Measurements from ENCODE around the gene PLD2.
"Not testable (repeated sequence)": the region's sequence is repeated elsewhere in the genome, so short reads cannot be mapped to it uniquely, and the experiment has no call there.

Gene PLD2

DNA sequence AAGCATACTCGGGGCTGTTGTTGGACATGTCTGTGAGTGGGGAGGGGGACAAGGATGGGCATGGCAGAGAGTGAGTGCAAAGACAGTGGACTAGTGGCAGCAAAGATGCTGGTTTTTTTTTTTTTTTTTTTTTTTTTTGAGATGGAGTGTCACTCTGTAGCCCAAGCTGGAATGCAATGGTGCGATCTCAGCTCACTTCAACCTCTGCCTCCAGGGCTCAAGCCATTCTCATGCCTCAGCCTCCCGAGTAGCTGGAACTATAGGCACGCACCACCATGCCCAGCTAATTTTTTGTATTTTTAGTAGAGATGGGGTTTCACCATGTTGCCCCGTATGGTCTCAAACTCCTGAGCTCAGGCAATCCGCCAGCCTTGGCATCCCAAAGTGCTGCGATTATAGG lies 50.4 kb downstream of the PLD2 start:
- DNase-seq = not testable (repeated sequence)

DNA sequence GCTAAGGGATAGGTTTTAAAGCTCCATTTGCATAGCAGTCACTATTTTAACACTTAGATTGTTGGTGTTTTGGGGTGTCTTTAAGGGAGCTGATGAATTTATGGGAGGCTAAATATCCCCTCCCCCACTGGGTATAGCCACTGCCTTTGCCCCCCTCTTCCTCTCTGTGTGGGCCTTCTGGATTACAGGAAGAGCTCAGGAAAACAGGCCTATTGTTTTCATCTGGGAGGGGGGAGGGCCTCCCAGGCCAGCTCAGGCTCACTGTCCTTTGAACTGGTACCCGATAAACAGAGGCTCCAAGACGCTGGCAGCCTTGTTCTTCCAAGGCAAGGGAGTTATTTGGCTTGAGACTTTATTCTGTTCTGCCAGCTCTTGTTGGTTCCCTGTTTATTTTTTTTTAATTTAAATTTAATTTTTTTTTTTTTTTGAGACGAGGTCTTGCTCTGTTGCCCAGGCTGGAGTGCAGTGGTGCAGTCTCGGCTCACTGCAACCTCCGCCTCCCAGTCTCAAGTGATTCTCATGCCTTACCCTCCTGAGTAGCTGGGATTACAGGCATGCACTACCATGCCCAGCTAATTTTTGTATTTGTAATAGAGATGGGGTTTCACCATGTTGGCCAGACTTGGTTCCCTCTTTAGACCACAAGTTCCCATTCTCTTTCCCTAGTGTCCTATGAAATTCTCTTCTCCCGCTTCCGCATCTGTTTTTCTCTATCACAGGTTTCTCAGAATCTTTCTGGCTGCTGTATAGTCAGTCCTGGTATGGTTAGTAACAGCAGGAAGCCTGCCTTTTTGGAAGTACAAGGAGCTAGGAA lies 51.3 kb downstream of the PLD2 start:
- peak; percentile 18 for DNase-seq

DNA sequence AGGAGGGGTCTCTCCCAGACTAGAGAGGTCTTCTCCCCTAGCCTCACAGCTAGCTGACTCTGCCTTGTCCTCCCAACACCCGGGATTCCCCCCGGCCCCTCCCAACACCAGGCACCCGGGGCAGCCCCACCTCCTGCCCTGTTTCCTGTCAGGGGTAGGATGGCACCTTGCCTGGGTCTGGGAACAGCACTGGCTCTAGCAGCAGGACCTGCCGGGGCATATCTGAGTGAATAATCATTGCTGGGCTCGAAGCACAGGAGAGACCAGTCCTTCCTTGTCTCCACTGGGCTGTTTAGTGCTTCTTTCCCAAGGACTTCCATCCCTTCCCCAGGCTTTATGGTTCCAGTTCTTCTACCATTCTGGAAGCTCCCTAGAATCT lies 51.9 kb downstream of the PLD2 start:
- peak; percentile 14 for DNase-seq

DNA sequence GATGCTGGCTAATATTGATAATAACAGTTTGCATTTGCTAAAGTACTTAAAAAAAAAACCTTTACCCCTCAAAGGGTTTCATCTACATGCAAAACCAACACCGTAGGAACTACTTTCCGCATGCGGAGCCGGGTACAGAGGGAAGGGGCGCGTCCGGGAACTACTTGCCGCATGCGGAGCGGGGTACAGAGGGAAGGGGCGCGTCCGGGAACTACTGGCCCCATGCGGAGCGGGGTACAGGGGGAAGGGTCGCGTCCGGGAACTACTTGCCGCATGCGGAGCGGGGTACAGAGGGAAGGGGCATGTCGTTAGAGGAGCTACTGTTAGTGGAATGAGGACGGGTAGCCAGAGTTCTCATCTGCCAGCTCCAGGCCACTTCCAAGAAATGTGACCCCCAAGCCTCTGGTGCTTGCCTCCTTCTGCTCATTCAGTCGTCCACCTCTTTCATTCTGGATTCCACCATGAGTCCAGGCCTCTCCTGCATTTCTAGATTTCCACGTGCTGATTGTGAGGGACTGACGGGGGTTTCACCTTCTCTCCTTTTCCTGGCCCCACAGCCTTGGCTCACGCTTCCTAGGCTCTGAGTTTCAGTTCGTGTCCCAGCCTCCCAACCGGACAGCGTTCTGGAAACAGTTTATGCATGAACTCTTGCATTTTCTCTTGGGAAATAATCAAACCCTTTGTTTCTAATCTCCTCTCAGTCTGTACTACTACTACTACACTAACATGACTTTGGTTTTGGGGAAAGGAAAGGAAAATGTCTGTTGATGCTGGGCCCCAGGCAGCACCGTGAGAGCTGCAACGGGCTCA lies 53.1 kb downstream of the PLD2 start:
- DNase-seq = no peak

DNA sequence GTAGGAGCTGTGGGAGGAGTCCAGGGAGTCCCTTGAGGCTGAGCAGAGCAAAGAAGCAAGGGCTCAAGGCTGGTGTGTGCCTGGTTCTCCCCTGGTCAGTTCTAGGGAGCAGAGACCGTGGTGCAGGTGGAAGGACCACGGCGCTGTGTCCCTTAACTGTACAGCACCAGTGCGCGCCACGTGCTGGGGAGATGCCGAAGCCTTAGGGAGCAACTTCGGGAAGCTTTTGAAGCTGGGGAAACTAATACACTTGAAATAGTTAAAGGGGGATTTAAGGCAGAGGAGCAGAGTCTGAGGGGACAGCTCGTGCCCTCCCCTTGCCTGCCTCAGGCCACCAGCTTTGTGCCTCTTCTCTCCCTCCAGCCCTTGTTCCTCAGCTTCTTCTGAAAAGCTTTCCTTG lies 53.7 kb downstream of the PLD2 start:
- no peak for DNase-seq

DNA sequence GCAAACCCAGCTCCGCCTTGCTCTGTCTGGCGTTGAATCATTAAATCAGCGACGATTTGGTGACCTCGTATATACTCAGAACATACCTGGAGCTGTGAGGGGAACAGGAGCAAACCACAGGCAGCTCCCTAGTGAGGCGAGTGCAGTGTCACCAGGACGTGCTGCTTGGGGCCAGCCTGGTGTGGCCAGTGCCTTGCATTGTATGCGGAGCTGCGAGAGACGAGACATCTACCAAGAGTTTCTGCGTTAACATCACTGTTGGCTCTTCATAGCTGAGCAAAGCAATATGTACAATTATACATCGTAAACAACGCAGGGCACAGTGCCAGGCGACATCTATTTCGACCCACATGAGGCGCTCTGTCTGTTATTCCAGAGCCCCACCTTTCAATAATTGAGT lies 54.1 kb downstream of the PLD2 start:
- no peak for DNase-seq

DNA sequence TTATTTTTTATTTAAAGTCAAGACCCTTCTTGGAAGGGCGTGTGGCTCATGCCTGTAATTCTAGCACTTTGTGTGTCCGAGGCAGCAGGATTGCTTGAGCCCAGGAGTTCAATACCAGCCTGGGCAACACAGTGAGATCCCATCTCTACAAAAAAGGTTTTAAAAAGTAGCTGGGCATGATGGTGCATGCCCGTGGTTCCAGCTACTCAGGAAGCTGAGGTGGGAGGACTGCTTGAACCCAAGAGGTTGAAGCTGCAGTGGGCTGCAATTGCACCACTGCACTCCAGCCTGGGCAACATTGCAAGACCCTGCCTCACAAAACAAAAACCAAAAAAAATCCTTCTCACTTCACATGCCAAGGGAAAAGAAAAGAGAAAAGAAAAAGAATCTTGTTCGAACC lies 55.8 kb downstream of the PLD2 start:
- no peak for DNase-seq

DNA sequence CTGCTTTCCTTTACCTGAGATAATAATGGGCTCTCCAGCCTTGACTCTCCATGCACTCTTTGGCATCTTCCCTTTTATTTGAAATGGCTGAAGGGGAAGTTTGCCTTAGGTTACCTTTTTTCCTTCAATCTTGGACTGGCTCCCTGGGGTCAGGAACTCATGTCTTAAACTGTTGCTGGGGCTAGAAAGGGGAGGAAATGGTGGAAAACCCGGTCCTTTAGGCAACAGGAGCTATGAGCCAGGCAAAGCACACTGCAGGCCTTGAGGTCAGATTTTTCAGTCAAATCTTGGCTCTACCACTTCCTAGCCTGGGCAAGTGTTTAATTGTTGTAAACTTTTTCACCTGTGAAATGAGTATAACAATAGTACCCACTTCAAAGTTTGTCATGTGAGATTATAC lies 56.4 kb downstream of the PLD2 start:
- DNase-seq = no peak

DNA sequence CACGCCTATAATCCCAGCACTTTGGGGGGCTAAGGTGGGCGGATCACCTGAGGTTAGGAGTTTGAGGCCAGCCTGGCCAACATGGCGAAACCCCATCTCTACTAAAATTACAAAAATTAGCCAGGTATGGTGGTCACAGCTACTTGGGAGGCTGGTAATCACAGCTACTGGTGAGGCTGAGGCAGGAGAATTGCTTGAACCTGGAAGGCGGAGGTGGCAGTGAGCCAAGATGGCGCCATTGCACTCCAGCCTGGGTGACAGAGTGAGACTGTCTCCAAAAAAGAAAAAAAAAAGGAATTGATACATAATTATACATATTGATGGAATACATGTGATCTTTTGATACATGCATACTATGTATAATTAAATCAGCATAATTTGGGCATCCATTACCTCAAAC lies 60.6 kb downstream of the PLD2 start:
- not testable (repeated sequence) for DNase-seq

DNA sequence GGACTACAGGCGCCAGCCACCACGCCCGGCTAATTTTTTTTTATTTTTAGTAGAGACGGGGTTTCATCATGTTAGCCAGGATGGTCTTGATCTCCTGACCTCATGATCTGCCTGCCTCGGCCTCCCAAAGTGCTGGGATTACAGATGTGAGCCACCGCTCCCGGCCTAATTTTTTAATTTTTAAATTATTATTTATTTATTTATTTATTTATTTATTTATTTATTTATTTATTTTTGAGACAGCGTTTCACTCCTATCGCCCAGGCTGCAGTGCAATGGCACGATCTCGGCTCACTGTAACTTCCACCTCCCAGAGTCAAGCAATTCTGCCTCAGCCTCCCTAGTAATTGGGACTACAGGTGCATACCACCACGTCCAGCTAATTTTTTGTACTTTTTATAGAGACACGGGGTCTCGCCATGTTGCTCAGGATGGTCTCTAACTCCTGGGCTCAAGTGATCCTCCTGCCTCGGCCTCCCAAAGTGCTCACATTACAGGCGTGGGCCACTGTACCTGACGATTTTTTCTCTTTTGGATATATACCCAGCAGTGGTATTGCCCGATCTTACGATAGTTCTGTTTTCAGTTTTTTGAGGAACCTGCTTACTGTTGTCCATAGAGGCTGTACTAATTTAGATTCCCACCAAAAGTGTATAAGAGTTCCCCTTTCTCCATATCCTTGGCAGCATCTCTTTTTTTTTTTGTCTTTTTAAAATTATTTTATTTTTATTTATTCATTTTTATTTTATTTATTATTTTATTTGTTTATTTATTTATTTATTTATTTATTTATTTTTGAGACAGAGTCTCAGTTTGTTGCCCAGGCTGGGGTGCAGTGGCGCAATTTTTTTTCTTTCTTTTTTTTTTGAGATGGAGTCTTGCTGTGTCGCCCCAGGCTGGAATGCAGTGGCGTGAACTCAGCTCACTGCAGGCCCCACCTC lies 62.4 kb downstream of the PLD2 start:
- DNase-seq = not testable (repeated sequence)

DNA sequence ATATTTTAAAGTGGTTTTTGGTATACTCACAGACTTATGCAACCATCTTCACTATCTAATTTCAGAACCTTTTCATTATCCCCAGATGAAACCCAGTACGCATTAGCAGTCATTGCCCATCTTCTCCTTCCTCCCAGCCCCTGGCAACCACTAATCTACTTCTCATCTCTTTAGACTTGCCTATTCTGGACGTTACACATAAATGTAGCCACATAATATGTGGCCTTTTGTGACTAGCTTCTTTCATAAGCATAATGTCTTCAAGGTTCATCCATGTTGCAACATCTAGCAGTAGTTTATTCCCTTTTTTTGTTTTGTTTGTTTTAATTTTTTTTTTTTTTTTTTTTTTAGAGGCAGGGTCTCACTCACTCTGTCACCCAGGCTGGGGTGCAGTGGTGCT lies 63.9 kb downstream of the PLD2 start:
- DNase-seq = no peak

DNA sequence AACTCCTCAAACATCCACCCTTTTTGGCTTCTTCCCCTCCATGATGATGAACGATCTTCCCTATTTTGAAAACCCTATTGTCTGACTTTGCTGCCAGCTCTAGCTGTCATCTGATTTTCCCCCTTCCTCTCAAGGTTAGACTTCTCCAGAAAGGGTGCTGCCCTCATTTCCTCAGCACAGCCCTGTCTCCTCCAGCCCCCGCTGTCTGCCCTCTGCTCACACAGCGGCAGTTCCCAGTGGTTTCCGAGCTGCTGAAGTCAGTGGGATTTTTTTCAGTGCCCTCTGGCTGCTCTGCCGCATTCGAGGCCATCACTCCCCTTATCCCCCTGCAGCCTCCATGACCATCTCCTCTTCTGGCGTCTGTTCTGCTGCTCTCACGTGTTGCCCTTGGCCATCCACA lies 65.8 kb downstream of the PLD2 start:
- no peak for DNase-seq
